Stimulated activated CD4-positive, alpha-beta T cell treated with anti-CD3 and anti-CD28 coated beads, Interleukin-1b, Interleukin-23, amount 100 ng/mL, for 24 hours (primary cell): Measurements from ENCODE around the gene FHIT.

Experiments
- DNase-seq, 4 experiments: peaks; one replicate each; pipeline ENCODE4 v3.0.0-alpha.2; 2020; ENCODE audit warnings: low read depth in 4 of 4, low spot score in 1 of 4

FHIT gene

DNA sequence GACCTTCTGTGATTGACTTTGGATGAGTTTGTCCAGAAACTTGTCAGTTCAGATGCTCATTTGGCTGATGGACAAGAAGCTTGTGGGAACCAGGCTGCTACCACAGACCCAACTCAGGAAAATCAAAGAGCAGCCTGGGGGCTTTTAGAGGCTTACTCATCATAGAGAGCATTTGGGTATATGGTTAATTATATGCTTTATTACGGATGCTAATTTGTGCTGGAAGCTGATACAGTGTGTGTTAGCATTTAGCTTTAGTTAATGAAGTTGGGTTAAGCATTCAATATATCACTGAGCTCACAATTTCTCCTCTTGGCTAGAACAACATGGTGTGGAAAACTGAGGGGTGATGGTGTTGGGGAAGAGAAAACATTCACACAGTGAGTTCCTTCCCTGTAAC lies 1537.2 kb downstream of the FHIT start:
- DNase-seq: no peak

DNA sequence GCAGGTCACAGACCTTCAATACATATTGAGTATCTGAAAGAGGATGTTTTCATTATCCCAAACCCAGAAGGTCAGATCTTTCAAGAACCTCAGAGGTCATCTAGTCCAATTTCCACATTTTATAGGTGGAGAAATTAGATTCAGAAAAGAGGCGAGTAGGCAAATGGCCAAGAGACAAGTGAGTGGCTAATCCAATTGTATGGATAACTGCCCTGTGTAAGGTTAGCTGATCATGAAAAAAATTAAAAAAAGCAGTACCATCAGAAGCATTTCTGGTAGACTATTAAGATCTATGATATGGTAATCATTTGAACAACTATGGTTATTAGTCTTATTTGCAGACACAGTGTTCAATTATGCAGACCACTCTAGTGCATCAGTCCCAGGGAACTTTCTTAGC lies 1540.7 kb downstream of the FHIT start:
- no peak for DNase-seq

DNA sequence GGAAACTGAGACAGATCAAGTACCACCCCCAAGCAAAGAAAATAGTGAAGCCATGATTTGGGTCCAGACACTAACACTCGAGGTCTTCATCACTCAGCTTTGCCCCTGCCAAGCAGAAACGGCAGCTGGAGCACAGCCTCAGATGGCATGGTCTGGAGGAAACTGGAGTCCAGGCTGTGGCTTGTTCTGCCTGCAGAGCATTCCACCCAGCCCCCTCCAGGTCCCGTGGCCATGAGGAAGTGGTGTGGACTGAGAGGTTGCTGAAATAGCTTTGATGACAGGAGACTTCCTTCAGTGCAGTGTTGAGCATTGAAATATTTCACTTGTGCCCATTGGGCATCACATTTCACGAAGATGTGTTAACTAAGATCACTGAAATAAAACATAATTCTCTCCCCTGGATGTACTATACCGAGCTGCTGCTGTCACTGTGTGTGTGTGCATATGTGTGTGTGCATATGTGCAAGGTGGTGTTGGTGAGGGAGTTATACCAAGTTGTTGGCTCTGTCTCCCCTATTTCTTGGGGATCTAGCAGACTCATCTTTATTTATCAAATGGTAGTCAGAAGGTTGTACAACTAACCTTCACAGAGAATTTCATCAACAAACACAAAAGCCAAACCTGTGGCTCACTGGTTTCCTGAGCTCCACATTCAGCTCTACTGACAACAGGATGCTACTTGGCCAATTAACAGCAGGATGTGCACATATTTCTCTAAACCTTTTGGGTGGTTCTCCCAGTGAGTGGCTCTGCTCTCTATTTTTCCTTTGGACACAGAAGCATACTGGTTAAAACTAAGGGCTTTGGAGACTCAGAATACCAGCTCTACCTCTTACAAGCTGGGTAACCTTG lies 1541.3 kb downstream of the FHIT start:
- no peak for DNase-seq

DNA sequence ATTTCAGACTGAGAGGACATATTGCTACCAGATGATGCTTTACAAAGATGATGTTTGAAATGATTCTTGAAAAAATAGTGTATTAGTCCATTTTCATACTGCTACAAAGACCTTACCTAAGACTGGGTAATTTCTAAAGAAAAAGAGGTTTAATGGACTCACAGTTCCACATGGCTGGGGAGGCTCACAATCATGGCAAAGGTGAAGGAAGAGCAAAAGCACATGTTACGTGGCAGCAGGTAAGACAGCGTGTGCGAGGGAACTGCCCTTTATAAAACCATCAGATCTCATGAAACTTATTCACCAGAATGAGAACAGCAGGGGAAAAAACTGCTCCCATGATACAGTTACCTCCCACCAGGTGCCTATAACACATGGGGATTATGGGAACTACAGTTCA lies 1543.0 kb downstream of the FHIT start:
- no peak for DNase-seq

DNA sequence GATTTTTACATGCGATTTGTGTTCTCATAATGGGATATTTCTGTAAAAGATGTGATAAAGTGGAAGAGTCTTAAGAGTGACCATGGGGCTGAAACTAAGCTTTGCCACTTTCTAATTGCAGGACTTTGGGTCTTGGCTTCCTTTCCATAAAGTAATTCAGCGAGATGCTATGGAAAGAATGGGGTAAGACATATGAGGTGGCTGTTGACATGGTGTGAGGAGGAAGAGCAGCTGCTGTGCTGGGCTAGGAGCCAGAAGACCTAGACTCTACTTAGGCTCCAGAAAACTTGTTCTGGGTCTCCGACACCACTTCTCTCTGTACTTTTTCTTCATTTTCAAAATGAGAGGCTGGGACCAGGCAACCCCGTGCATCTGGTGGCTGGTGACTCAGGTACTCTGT lies 1547.0 kb downstream of the FHIT start:
- DNase-seq: no peak

DNA sequence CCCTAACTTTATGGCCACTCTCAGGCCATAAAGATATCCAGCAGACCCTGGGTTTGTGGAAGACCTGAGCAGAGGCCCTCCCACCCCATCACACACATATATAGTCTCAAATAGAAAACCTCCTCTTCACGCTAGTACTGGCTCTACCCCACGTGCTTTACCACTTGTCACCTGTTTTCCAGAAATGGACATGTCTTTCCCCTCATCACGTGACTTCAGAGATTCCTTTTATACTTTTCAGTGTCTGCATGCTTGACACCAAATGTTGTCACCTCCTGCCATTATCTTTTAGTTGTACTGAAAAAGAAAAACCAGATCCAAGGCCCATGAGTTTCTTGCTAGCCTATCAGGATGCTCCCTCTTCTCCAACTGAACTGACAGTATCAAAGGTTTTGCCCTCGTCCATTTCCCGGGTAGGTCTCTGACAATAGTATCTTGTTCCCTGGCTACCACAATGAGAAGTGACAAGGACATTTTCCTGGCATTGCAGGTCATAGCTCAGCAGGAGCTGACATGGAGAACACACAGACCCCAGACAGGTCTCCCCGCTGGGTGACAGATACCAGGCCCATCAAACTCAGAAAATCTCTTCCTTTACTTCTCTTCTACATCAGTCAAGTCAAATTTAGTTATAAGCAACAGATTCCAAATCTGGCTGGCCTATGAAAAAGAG lies 1551.5 kb downstream of the FHIT start:
- DNase-seq: no peak
